ENCODE data around the gene COL23A1. TPM values are rescaled to one million over a fixed set of nuclear protein-coding genes. Genes with fewer than 3 reads are reported as not detected.

Gene COL23A1
- total and polyA plus RNA-seq, 2 of the 8 experiments (the other 6 are each of a cell fraction or from before 2014, with no cell fraction given): 3.1 to 4.7 TPM

DNA sequence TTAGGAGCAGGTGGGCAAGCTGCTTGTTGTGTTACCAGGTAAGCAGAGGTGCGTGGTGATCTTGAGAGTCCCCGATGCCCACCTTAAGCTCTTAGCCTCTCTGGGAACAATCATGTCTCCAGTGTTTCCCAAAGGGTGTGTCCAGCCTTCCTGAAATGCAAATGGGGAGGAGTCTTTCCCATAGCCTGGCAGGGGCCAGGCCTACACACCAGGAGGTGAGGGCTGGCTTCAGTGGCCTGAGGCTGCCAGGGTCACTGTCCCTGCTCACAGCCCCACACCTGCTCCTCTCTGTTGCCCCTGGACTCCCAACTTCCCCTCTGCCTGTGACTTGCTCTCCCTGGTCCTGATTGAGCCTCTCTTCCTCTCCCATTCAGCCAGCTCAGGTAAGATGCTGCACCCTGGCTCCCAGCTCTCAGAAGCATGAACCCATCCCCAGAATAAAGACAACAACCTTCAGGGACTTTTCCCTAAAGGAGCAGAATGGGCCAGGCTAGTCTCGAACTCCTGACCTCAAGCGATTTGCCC is 291.8 kb downstream of the COL23A1 start (continued):
- TF ChIP-seq, protein P1, sequence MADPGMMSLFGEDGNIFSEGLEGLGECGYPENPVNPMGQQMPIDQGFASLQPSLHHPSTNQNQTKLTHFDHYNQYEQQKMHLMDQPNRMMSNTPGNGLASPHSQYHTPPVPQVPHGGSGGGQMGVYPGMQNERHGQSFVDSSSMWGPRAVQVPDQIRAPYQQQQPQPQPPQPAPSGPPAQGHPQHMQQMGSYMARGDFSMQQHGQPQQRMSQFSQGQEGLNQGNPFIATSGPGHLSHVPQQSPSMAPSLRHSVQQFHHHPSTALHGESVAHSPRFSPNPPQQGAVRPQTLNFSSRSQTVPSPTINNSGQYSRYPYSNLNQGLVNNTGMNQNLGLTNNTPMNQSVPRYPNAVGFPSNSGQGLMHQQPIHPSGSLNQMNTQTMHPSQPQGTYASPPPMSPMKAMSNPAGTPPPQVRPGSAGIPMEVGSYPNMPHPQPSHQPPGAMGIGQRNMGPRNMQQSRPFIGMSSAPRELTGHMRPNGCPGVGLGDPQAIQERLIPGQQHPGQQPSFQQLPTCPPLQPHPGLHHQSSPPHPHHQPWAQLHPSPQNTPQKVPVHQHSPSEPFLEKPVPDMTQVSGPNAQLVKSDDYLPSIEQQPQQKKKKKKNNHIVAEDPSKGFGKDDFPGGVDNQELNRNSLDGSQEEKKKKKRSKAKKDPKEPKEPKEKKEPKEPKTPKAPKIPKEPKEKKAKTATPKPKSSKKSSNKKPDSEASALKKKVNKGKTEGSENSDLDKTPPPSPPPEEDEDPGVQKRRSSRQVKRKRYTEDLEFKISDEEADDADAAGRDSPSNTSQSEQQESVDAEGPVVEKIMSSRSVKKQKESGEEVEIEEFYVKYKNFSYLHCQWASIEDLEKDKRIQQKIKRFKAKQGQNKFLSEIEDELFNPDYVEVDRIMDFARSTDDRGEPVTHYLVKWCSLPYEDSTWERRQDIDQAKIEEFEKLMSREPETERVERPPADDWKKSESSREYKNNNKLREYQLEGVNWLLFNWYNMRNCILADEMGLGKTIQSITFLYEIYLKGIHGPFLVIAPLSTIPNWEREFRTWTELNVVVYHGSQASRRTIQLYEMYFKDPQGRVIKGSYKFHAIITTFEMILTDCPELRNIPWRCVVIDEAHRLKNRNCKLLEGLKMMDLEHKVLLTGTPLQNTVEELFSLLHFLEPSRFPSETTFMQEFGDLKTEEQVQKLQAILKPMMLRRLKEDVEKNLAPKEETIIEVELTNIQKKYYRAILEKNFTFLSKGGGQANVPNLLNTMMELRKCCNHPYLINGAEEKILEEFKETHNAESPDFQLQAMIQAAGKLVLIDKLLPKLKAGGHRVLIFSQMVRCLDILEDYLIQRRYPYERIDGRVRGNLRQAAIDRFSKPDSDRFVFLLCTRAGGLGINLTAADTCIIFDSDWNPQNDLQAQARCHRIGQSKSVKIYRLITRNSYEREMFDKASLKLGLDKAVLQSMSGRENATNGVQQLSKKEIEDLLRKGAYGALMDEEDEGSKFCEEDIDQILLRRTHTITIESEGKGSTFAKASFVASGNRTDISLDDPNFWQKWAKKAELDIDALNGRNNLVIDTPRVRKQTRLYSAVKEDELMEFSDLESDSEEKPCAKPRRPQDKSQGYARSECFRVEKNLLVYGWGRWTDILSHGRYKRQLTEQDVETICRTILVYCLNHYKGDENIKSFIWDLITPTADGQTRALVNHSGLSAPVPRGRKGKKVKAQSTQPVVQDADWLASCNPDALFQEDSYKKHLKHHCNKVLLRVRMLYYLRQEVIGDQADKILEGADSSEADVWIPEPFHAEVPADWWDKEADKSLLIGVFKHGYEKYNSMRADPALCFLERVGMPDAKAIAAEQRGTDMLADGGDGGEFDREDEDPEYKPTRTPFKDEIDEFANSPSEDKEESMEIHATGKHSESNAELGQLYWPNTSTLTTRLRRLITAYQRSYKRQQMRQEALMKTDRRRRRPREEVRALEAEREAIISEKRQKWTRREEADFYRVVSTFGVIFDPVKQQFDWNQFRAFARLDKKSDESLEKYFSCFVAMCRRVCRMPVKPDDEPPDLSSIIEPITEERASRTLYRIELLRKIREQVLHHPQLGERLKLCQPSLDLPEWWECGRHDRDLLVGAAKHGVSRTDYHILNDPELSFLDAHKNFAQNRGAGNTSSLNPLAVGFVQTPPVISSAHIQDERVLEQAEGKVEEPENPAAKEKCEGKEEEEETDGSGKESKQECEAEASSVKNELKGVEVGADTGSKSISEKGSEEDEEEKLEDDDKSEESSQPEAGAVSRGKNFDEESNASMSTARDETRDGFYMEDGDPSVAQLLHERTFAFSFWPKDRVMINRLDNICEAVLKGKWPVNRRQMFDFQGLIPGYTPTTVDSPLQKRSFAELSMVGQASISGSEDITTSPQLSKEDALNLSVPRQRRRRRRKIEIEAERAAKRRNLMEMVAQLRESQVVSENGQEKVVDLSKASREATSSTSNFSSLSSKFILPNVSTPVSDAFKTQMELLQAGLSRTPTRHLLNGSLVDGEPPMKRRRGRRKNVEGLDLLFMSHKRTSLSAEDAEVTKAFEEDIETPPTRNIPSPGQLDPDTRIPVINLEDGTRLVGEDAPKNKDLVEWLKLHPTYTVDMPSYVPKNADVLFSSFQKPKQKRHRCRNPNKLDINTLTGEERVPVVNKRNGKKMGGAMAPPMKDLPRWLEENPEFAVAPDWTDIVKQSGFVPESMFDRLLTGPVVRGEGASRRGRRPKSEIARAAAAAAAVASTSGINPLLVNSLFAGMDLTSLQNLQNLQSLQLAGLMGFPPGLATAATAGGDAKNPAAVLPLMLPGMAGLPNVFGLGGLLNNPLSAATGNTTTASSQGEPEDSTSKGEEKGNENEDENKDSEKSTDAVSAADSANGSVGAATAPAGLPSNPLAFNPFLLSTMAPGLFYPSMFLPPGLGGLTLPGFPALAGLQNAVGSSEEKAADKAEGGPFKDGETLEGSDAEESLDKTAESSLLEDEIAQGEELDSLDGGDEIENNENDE (IDR thresholded peaks at IDR 0.05; ENCODE audit: insufficient replicate concordance, low read length): no peak
- no peak for TF ChIP-seq SIX5 (IDR thresholded peaks at IDR 0.05; ENCODE audit: low read depth, low read length)
- TF ChIP-seq RBBP5 (IDR thresholded peaks at IDR 0.05; ENCODE audit: borderline replicate concordance, low read depth, low read length): no peak
- no peak for TF ChIP-seq TCF12 (IDR thresholded peaks at IDR 0.05; ENCODE audit: low read depth, low read length)
- TF ChIP-seq RNF2 (IDR thresholded peaks at IDR 0.05; ENCODE audit: borderline replicate concordance, low read depth, low read length, missing control alignments, poor library complexity, severe bottlenecking): no peak
- TF ChIP-seq, protein P2, sequence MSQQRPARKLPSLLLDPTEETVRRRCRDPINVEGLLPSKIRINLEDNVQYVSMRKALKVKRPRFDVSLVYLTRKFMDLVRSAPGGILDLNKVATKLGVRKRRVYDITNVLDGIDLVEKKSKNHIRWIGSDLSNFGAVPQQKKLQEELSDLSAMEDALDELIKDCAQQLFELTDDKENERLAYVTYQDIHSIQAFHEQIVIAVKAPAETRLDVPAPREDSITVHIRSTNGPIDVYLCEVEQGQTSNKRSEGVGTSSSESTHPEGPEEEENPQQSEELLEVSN (IDR thresholded peaks at IDR 0.05): no peak

All from H1 (cell line).